ENCODE results near the gene PRICKLE1.

The PRICKLE1 gene

DNA sequence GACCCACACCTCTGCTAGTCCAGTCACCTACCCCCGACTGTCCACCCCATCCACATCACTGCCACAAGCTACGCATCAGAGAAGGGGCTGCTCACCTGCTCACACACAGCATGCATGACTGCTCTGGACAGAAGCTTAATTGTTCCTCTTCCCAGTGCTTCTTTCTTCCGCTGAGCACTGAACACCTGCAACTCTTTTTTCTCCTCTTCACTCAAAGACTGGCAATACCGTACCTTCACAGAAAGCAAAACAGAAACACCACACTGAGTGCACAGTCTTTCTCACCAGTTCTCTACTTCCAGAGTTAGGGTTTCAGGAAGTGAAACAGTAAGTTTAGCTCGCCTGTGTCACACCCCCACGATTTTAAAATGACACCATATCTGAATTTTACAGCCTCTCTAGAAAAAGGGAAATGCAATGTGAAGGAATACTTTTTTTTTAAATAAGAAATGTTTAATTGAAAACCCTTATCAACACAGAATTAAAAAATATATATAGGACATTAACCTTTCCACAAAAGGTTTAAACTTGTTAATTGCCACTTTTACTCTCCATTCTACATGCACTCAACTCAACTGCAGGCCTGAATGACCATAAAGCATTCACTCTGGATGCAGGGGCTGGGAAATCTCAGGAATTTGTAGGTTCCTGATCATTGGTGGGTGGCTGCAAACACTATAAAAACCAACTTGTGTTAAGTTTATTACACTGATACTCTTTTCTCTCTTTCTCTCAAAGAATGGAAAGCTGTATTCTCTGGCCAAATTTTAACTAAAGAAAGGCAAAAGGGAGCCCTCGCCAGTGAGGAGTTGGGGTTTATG is 120.0 kb downstream of the PRICKLE1 start:
- Histone ChIP-seq H3F3A (ENCODE audit: low read depth) (no peaks in the 10 kb centered on the region), H3K27me3 (ENCODE audit: insufficient read depth, low read length, poor library complexity, severe bottlenecking) (no peaks in the 10 kb centered on the region), H3K9me3 (ENCODE audit: insufficient read depth, low read depth, low read length) (no peaks in the 10 kb centered on the region), H3K79me2 (ENCODE audit: insufficient read depth, low read length) (no peaks in the 10 kb centered on the region), H3K4me1 (ENCODE audit: insufficient read depth, low read length, poor library complexity, severe bottlenecking) (peaks cover 21% of the 10 kb centered on the region), H3K4me3 (ENCODE audit: low read length, poor library complexity, severe bottlenecking) (no peak overlapping the region), H3K36me3 (ENCODE audit: insufficient read depth, low read length) (no peaks in the 10 kb centered on the region), H3K9ac (ENCODE audit: low read depth, low read length, poor library complexity, severe bottlenecking) (peak overlapping the region; percentile 6), H4K20me1 (ENCODE audit: insufficient read depth, low read length, poor library complexity, severe bottlenecking) (no peaks in the 10 kb centered on the region), H3K4me2 (ENCODE audit: low read depth, low read length, poor library complexity, severe bottlenecking) (peak overlapping the region; percentile 38), H2AFZ (ENCODE audit: low read length) (peak overlapping the region; percentile 58), H3K9me2 (replicated peaks; ENCODE audit: low read depth, low read length) (no peaks in the 10 kb centered on the region)
- TF ChIP-seq EZH2phosphoT487 (IDR thresholded peaks at IDR 0.05; ENCODE audit: borderline replicate concordance), result no peak
- TF ChIP-seq, protein P1, sequence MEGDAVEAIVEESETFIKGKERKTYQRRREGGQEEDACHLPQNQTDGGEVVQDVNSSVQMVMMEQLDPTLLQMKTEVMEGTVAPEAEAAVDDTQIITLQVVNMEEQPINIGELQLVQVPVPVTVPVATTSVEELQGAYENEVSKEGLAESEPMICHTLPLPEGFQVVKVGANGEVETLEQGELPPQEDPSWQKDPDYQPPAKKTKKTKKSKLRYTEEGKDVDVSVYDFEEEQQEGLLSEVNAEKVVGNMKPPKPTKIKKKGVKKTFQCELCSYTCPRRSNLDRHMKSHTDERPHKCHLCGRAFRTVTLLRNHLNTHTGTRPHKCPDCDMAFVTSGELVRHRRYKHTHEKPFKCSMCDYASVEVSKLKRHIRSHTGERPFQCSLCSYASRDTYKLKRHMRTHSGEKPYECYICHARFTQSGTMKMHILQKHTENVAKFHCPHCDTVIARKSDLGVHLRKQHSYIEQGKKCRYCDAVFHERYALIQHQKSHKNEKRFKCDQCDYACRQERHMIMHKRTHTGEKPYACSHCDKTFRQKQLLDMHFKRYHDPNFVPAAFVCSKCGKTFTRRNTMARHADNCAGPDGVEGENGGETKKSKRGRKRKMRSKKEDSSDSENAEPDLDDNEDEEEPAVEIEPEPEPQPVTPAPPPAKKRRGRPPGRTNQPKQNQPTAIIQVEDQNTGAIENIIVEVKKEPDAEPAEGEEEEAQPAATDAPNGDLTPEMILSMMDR (conservative IDR thresholded peaks at IDR 0.05; ENCODE audit: low read length), result no peak

DNA sequence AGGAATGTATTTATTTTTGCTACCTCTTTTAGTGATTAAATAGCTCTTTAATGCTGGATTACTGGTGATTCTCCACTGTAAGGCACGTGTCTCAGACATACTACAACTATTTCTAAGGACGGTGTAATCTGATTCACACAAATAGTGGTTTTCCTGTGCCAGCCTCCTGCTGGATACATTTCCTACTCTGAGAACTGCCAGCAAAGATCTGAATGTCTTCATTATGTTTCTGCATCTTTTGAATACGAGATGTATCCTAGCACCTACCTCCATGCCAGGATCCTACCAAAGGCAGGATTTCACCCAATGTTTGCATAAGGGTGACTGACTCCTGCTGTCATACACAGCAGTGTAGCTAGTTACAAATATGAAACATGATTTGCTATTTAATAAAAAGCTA is 120.6 kb downstream of the PRICKLE1 start:
- H3K4me3 ChIP-seq (ENCODE audit: low read length, poor library complexity, severe bottlenecking), result no peak overlapping the region
- H3K36me3 ChIP-seq (ENCODE audit: insufficient read depth, low read length), result no peaks in the 10 kb centered on the region
- peak overlapping the region; percentile 6 for H3K9ac ChIP-seq (ENCODE audit: low read depth, low read length, poor library complexity, severe bottlenecking)
- H3K27me3 ChIP-seq (ENCODE audit: insufficient read depth, low read length, poor library complexity, severe bottlenecking), result no peaks in the 10 kb centered on the region
- H3K9me2 ChIP-seq (replicated peaks; ENCODE audit: low read depth, low read length), result no peaks in the 10 kb centered on the region
- H3K79me2 ChIP-seq (ENCODE audit: insufficient read depth, low read length), result no peaks in the 10 kb centered on the region
- peak overlapping the region; percentile 38 for H3K4me2 ChIP-seq (ENCODE audit: low read depth, low read length, poor library complexity, severe bottlenecking)
- no peaks in the 10 kb centered on the region for H3F3A ChIP-seq (ENCODE audit: low read depth)
- no peaks in the 10 kb centered on the region for H4K20me1 ChIP-seq (ENCODE audit: insufficient read depth, low read length, poor library complexity, severe bottlenecking)
- peak overlapping the region; percentile 58 for H2AFZ ChIP-seq (ENCODE audit: low read length)
- TF ChIP-seq EZH2phosphoT487 (IDR thresholded peaks at IDR 0.05; ENCODE audit: borderline replicate concordance), result no peak
- H3K4me1 ChIP-seq (ENCODE audit: insufficient read depth, low read length, poor library complexity, severe bottlenecking), result peaks cover 21% of the 10 kb centered on the region
- H3K9me3 ChIP-seq (ENCODE audit: insufficient read depth, low read depth, low read length), result no peaks in the 10 kb centered on the region

DNA sequence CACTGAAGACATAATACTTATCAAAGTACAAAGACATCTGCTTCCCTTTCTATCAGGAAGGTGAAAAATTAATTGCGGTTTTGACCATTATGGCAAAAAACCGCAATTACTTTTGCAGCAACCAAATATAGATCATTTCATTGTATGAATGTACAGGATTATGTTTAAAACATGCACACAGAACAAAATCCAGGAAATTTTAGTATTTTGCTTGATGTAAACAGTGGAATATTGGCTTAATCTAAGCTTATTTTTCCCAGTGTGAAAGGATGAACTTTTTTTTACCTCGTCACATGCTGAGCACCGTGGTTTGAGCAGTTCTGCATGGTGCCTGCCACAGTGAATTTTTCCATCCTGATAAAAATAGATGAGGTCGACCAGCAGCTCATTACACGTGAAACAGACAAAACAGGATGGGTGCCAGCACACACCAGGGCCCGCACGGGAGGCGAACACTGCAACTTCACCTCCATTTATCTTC is 121.2 kb downstream of the PRICKLE1 start:
- no peaks in the 10 kb centered on the region for H4K20me1 ChIP-seq (ENCODE audit: insufficient read depth, low read length, poor library complexity, severe bottlenecking)
- H3K9ac ChIP-seq (ENCODE audit: low read depth, low read length, poor library complexity, severe bottlenecking), result peak overlapping the region; percentile 6
- no peak overlapping the region for H3K4me3 ChIP-seq (ENCODE audit: low read length, poor library complexity, severe bottlenecking)
- H2AFZ ChIP-seq (ENCODE audit: low read length), result no peak overlapping the region; the same call in 1 of the 2 replicates
- peak overlapping the region; percentile 38 for H3K4me2 ChIP-seq (ENCODE audit: low read depth, low read length, poor library complexity, severe bottlenecking)
- no peaks in the 10 kb centered on the region for H3K36me3 ChIP-seq (ENCODE audit: insufficient read depth, low read length)
- TF ChIP-seq EZH2phosphoT487 (IDR thresholded peaks at IDR 0.05; ENCODE audit: borderline replicate concordance), result no peak
- TF ChIP-seq, protein P1 (conservative IDR thresholded peaks at IDR 0.05; ENCODE audit: low read length), result no peak
- no peaks in the 10 kb centered on the region for H3F3A ChIP-seq (ENCODE audit: low read depth)
- no peaks in the 10 kb centered on the region for H3K9me2 ChIP-seq (replicated peaks; ENCODE audit: low read depth, low read length)
- H3K4me1 ChIP-seq (ENCODE audit: insufficient read depth, low read length, poor library complexity, severe bottlenecking), result peaks cover 21% of the 10 kb centered on the region
- H3K79me2 ChIP-seq (ENCODE audit: insufficient read depth, low read length), result no peaks in the 10 kb centered on the region
- no peaks in the 10 kb centered on the region for H3K27me3 ChIP-seq (ENCODE audit: insufficient read depth, low read length, poor library complexity, severe bottlenecking)
- no peaks in the 10 kb centered on the region for H3K9me3 ChIP-seq (ENCODE audit: insufficient read depth, low read depth, low read length)

Measured in Loucy (cell line).